ENCODE measurements around the gene TRPM3. TPM values are rescaled to one million over a fixed set of nuclear protein-coding genes. Genes with fewer than 3 reads are reported as not detected.

The TRPM3 gene
- total and polyA plus RNA-seq, 2 of the 13 experiments (the other 11 are each of a cell fraction or from before 2014, with no cell fraction given) = not detected

GRCh38 chr9:70601000-70601951 lies 520.1 kb downstream of the TRPM3 start:
- DNase-seq (ENCODE audit: low spot score) = peak; percentile 5
- peak overlapping the region; percentile 25 for H3K4me2 ChIP-seq (ENCODE audit: low read depth, low read length)
- in situ Hi-C loops (cut with HindIII; ENCODE audit: extremely low pct_ligation_motif_present, low pct_unique_long_range_greater_than_20kb) = loop anchor here (5.0 kb wide), 2 partner anchors 264 to 629 kb away; no protein-coding TSS in a partner anchor

More at GRCh38 chr9:70601000-70601951, 520.1 kb downstream of the TRPM3 start:
- FAIRE-seq = no peak
- BruUV-seq (replicated peaks) = no TSS peak
- Histone ChIP-seq H3K36me3 (replicated peaks in 1 of 2; ENCODE audit: control insufficient read depth in 1 of 2, insufficient read depth in 2 of 2, low read length in 2 of 2) (no peaks in the 10 kb centered on the region), H3K27ac (ENCODE audit: extremely low read length, insufficient read depth, low read length) (no peak overlapping the region), H3K4me1 (ENCODE audit: insufficient read depth, low read length) (peaks cover 9% of the 10 kb centered on the region; the same call in 1 of the 2 replicates), H4K20me1 (ENCODE audit: insufficient read depth, low read length) (no peaks in the 10 kb centered on the region), H3K27me3 (ENCODE audit: control insufficient read depth in 1 of 2, insufficient read depth in 2 of 2, low read length in 2 of 2) (peaks cover 1 to 16% of the 10 kb centered on the region in 2 experiments; a peak in 4 of 5 replicates), H3K4me3 (replicated peaks in 1 of 3; ENCODE audit: insufficient read depth in 1 of 3, low read depth in 2 of 3, low read length in 3 of 3) (no peak overlapping the region), H3K79me2 (ENCODE audit: insufficient read depth, low read length) (no peaks in the 10 kb centered on the region), H3K9me3 (ENCODE audit: low read length) (no peaks in the 10 kb centered on the region), H3K9ac (ENCODE audit: insufficient read depth, low read depth, low read length) (no peak overlapping the region), H2AFZ (ENCODE audit: low read length) (no peak overlapping the region)
- WGBS (ENCODE audit: low lambda C conversion rate) = 18% methylated on average over 26 of the region's 31 CpGs
- intact Hi-C loops (cut with micrococcal nuclease; ENCODE audit: unreplicated experiment) = loop anchor here (2.0 kb wide), 1 partner anchor 180 kb away; no protein-coding TSS in a partner anchor
- POLR2A ChIA-PET = no interaction called here
- CTCF ChIA-PET (ENCODE audit: low intra/inter-chr PET ratio, low total read pairs) = interaction anchor here (2.7 to 2.8 kb wide), 2 partner anchors 261 to 629 kb away, joined by 17 to 29 read pairs; no protein-coding TSS in a partner anchor
- peak; percentile 58 for ATAC-seq
- TF ChIP-seq SPEN (CRISPR knock-in tag; IDR thresholded peaks at IDR 0.05; ENCODE audit: low read depth) (no peak), MZF1 (CRISPR knock-in tag; IDR thresholded peaks at IDR 0.05; ENCODE audit: borderline replicate concordance) (no peak), MTA1 (CRISPR knock-in tag; IDR thresholded peaks at IDR 0.05; ENCODE audit: borderline replicate concordance) (no peak), ZNF7 (CRISPR knock-in tag; IDR thresholded peaks at IDR 0.05) (no peak), TCF7L2 (IDR thresholded peaks at IDR 0.05; ENCODE audit: low read depth, low read length) (no peak), ZNF160 (CRISPR knock-in tag; IDR thresholded peaks at IDR 0.05) (no peak), ZNF331 (CRISPR knock-in tag; IDR thresholded peaks at IDR 0.05) (no peak), IRF9 (CRISPR knock-in tag; IDR thresholded peaks at IDR 0.05; ENCODE audit: borderline replicate concordance) (no peak), SMAD1 (CRISPR knock-in tag; IDR thresholded peaks at IDR 0.05; ENCODE audit: borderline replicate concordance, low read depth) (no peak), ZNF605 (CRISPR knock-in tag; IDR thresholded peaks at IDR 0.05) (no peak), ZNF343 (CRISPR knock-in tag; IDR thresholded peaks at IDR 0.05) (no peak), GATA4 (IDR thresholded peaks at IDR 0.05; ENCODE audit: borderline replicate concordance, low read depth) (no peak), ATAD3A (CRISPR knock-in tag; IDR thresholded peaks at IDR 0.05) (no peak), PREB (CRISPR knock-in tag; IDR thresholded peaks at IDR 0.05) (no peak), AGO1 (IDR thresholded peaks at IDR 0.05; ENCODE audit: low read depth, low read length, poor library complexity, severe bottlenecking) (no peak)

Data from HepG2 (cell line).